ENCODE data around the gene MTR. TPM values are rescaled to one million over a fixed set of nuclear protein-coding genes. Genes with fewer than 3 reads are reported as not detected.

MTR gene
- total and polyA plus RNA-seq, 12 donors, result 5.2 to 100 (median 65.4) TPM

GRCh38 chr1:236886199-236886598 is 91.1 kb downstream of the MTR start:
- Histone ChIP-seq H3K9me3 (no peaks in the 10 kb centered on the region), H3K4me3 (no peak overlapping the region), H3K27ac (no peak overlapping the region), H3K36me3 (peaks cover 0 to 98% (median 16%) of the 10 kb centered on the region in 9 donors), H3K4me1 (peaks cover 2 to 43% (median 12%) of the 10 kb centered on the region in 9 donors), H3K27me3 (no peaks in the 10 kb centered on the region)
- ATAC-seq, result no peak
- 21 to 50% methylated on average over 1 of the region's 1 CpG for WGBS, 2 donors
- no peak for DNase-seq
- no peak for TF ChIP-seq CTCF (IDR thresholded peaks at IDR 0.05)
- intact Hi-C loops (cut with DNase I), result no loop called here

- intact Hi-C loops (cut with DNase I), result no loop called here
- no peak for DNase-seq
- Histone ChIP-seq H3K27ac (peak overlapping the region in 1 of 10 donors; percentile 25), H3K36me3 (peaks cover 0 to 98% (median 16%) of the 10 kb centered on the region in 9 donors), H3K27me3 (no peaks in the 10 kb centered on the region), H3K4me3 (no peak overlapping the region), H3K9me3 (no peaks in the 10 kb centered on the region), H3K4me1 (peaks cover 4 to 52% (median 14%) of the 10 kb centered on the region in 9 donors)
- ATAC-seq, result no peak
- 78 to 82% methylated on average over 8 of the region's 8 CpGs for WGBS, 2 donors
- TF ChIP-seq CTCF (IDR thresholded peaks at IDR 0.05), result no peak
These were observed 92.0 kb downstream of the MTR start for GRCh38 chr1:236887081-236887480.

- 62 to 66% methylated on average over 4 of the region's 4 CpGs for WGBS, 2 donors
- peak in 4 of 8 donors; percentile 22 to 42 (median 30) for ATAC-seq
- peaks cover 0 to 98% (median 22%) of the 10 kb centered on the region in 9 donors for H3K36me3 ChIP-seq
- no peaks in the 10 kb centered on the region for H3K9me3 ChIP-seq
- DNase-seq, result no peak
- intact Hi-C loops (cut with DNase I), result no loop called here
- H3K27ac ChIP-seq, result peak overlapping the region in 7 of 10 donors; percentile 20 to 92 (median 87)
- no peak overlapping the region for H3K4me3 ChIP-seq
- H3K27me3 ChIP-seq, result no peaks in the 10 kb centered on the region
- H3K4me1 ChIP-seq, result peaks cover 4 to 63% (median 14%) of the 10 kb centered on the region in 9 donors
- TF ChIP-seq CTCF (IDR thresholded peaks at IDR 0.05), result peak in 4 of 9 donors; percentile 20 to 39 (median 29)
These were observed 93.0 kb downstream of the MTR start for GRCh38 chr1:236888126-236888525.

- H3K27ac ChIP-seq, result peak overlapping the region in 9 of 10 donors; percentile 72 to 92 (median 87)
These were observed 93.8 kb downstream of the MTR start for GRCh38 chr1:236888903-236889302.

More at GRCh38 chr1:236888903-236889302, 93.8 kb downstream of the MTR start:
- no peaks in the 10 kb centered on the region for H3K9me3 ChIP-seq
- peak; percentile 50 to 78 (median 66) for ATAC-seq
- DNase-seq, result peak; percentile 67 to 71
- WGBS, 2 donors, result 48 to 61% methylated on average over 8 of the region's 8 CpGs
- intact Hi-C loops (cut with DNase I), result no loop called here
- H3K36me3 ChIP-seq, result peaks cover 0 to 100% (median 22%) of the 10 kb centered on the region in 9 donors
- H3K4me1 ChIP-seq, result peaks cover 4 to 71% (median 19%) of the 10 kb centered on the region in 9 donors
- H3K4me3 ChIP-seq, result no peak overlapping the region
- TF ChIP-seq CTCF (IDR thresholded peaks at IDR 0.05), result no peak
- H3K27me3 ChIP-seq, result no peaks in the 10 kb centered on the region

All from heart right ventricle (tissue), 16 donors.